ENCODE measurements around the gene ZSCAN25.

GRCh38 chr7:99643464-99643863 is 26.7 kb downstream of the ZSCAN25 start:
- no peak for TF ChIP-seq POLR2A (IDR thresholded peaks at IDR 0.05)
- TF ChIP-seq, protein P1, sequence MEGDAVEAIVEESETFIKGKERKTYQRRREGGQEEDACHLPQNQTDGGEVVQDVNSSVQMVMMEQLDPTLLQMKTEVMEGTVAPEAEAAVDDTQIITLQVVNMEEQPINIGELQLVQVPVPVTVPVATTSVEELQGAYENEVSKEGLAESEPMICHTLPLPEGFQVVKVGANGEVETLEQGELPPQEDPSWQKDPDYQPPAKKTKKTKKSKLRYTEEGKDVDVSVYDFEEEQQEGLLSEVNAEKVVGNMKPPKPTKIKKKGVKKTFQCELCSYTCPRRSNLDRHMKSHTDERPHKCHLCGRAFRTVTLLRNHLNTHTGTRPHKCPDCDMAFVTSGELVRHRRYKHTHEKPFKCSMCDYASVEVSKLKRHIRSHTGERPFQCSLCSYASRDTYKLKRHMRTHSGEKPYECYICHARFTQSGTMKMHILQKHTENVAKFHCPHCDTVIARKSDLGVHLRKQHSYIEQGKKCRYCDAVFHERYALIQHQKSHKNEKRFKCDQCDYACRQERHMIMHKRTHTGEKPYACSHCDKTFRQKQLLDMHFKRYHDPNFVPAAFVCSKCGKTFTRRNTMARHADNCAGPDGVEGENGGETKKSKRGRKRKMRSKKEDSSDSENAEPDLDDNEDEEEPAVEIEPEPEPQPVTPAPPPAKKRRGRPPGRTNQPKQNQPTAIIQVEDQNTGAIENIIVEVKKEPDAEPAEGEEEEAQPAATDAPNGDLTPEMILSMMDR (IDR thresholded peaks at IDR 0.05) = no peak
